ENCODE results near the gene RAB28.

Gene RAB28

GRCh38 chr4:13484122-13484748 lies at the start of gene RAB28:
RAB28 (minus strand) TSS chr4:13484340.
- DNase-seq (ENCODE audit: low read depth in 2 of 2) = peak; percentile 83 to 88

- no peak for DNase-seq (ENCODE audit: low read depth in 2 of 2)
These were observed 47.5 kb upstream of the RAB28 start for GRCh38 chr4:13531625-13531998.

- DNase-seq (ENCODE audit: low read depth in 2 of 2) = no peak
These were observed 46.9 kb upstream of the RAB28 start for GRCh38 chr4:13530823-13531624.

GRCh38 chr4:13529128-13529919 lies 45.2 kb upstream of the RAB28 start:
- DNase-seq (ENCODE audit: low read depth in 2 of 2) = no peak

- no peak for DNase-seq (ENCODE audit: low read depth in 2 of 2)
These were observed 44.6 kb upstream of the RAB28 start for GRCh38 chr4:13528821-13529127.

GRCh38 chr4:13527981-13528820 lies 44.1 kb upstream of the RAB28 start:
- DNase-seq (ENCODE audit: low read depth in 2 of 2) = no peak

- DNase-seq (ENCODE audit: low read depth in 2 of 2) = no peak
These were observed 43.2 kb upstream of the RAB28 start for GRCh38 chr4:13527192-13527980.

GRCh38 chr4:13526658-13527057 lies 42.5 kb upstream of the RAB28 start:
- no peak for DNase-seq (ENCODE audit: low read depth in 2 of 2)

- no peak for DNase-seq (ENCODE audit: low read depth in 2 of 2)
These were observed 41.6 kb upstream of the RAB28 start for GRCh38 chr4:13525606-13526281.

GRCh38 chr4:13524504-13525243 lies 40.5 kb upstream of the RAB28 start:
- DNase-seq (ENCODE audit: low read depth in 2 of 2) = no peak

GRCh38 chr4:13523591-13524503 lies 39.7 kb upstream of the RAB28 start:
- DNase-seq (ENCODE audit: low read depth in 2 of 2) = no peak

GRCh38 chr4:13523105-13523477 lies 39.0 kb upstream of the RAB28 start:
- no peak for DNase-seq (ENCODE audit: low read depth in 2 of 2)

- DNase-seq (ENCODE audit: low read depth in 2 of 2) = no peak
These were observed 38.4 kb upstream of the RAB28 start for GRCh38 chr4:13522282-13523104.

- no peak for DNase-seq (ENCODE audit: low read depth in 2 of 2)
These were observed 36.9 kb upstream of the RAB28 start for GRCh38 chr4:13521047-13521446.

GRCh38 chr4:13516315-13516860 lies 32.2 kb upstream of the RAB28 start:
- no peak for DNase-seq (ENCODE audit: low read depth in 2 of 2)

GRCh38 chr4:13515268-13515667 lies 31.1 kb upstream of the RAB28 start:
- DNase-seq (ENCODE audit: low read depth in 2 of 2) = no peak

GRCh38 chr4:13514722-13515121 lies 30.6 kb upstream of the RAB28 start:
- DNase-seq (ENCODE audit: low read depth in 2 of 2) = no peak

- DNase-seq (ENCODE audit: low read depth in 2 of 2) = no peak
These were observed 27.0 kb upstream of the RAB28 start for GRCh38 chr4:13511101-13511500.
